ENCODE results near the gene FAM53C.
"Not testable (repeated sequence)": the region's sequence is repeated elsewhere in the genome, so short reads cannot be mapped to it uniquely, and the experiment has no call there.

FAM53C gene

DNA sequence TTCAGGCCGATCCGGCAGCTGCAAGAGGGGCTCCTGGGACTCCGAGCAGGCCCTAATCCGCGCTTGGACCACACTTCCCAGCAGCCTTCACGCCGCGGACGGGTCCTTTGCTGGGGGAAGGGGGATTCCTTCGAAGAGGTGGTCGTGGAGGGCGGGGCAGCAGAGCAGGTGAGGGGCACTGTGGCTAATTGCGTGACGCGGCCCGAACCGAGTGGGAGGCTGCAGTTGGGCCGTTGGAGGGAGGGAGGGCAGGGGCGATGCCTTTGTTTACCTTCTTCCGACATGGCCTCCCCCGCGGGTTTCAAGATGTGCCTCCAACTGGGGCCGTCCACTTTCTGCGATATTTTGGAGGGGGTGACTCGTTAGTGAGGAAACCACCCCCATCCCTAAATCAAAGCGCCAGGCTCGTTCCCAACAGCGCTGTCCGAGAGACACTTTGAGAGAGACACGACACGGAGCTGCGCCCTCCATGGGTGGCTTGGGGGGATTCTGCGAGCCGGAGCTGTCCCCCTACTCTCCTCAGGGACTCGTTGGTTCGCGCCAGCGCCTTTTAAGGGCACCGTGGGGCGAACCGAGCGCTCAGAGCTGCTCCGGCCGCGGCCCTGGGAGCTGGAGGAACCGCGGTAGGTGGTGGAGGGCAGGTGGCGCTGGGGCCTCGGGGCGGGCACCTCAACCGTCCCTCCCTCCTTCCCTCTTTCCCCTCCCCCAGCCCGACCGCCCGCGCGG, at the start of gene FAM53C:
TSS of gene FAM53C (plus strand) at position 582 of the 726 bp plus-strand sequence. CDS start 3,070 bp downstream, outside the sequence.
- DNase-seq: peak; percentile 90

GRCh38 chr5:138289296-138289695, 48.8 kb upstream of the FAM53C start:
- DNase-seq: no peak

DNA sequence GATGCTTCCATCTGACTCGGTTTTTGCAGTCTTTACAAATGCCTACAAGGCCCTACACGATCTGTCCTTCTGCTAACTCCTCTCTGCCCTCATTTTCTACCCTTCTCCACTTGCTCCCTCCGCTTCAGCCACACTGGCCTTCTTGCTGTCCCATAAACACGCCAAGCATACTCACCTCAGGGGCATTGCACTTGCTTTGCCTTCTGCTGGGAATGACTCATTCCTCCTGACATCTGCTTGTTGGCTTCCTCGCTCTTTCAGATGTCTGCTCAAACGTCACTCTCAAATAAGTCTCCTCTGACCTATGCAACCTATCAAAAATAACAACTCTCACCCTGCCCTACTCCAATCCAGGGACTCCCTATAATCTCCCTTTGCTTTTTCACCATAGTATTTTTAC, 34.7 kb upstream of the FAM53C start:
- DNase-seq: no peak

DNA sequence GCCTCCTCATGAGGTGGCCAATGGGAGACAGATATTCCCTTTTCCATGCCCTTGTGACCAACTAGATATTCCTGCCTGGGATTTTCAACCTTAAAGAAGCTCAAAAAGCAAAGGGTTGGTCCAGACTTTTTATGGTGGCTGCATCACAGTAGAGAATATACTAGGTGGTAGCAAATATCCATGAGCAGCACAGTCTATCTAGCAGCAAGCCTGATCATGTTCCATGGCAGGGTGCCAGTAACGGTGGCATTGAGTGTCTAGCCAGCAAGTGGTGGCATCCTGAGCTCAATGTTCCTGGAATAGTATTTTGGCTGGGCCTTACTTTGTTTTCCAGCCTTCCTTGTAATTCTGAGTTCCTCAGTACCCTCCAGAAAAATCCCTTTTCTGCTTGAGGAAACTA, 32.3 kb upstream of the FAM53C start:
- no peak for DNase-seq

GRCh38 chr5:138315751-138316278, 22.3 kb upstream of the FAM53C start:
- no peak for DNase-seq

- no peak for DNase-seq
These were observed 21.7 kb upstream of the FAM53C start for GRCh38 chr5:138316355-138316754.

- not testable (repeated sequence) for DNase-seq
These were observed 19.9 kb upstream of the FAM53C start for GRCh38 chr5:138318211-138318610.

DNA sequence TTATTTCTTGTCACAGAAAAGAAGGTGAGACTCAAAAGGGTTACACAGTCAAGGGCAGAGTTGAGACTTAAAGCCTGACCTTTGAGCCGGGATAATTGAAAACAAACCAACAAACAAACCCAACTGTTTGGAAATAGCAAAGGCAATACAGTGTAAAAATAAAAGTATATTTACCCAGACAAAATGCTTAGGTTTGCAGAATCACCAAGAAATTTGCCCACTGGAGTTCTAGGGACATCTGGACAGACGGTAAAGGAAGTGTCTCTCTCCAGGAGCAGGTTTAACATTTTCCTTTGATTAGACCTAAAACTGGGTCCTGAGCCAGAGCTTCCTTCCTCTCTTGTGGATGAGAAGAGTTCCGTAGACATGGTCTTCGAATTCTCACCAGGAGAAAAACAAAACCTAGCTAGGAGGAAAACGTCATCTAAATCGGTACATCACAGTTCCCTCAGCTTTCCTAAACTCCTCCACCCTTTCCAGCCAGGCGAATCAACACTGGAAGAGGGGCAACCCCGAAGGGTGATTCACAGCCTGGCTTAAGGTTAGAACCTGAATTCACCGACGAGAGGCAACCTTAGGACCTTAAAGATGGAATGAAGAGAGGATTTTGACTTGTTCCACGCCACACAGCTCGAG, 7.1 kb upstream of the FAM53C start:
- no peak for DNase-seq

DNA sequence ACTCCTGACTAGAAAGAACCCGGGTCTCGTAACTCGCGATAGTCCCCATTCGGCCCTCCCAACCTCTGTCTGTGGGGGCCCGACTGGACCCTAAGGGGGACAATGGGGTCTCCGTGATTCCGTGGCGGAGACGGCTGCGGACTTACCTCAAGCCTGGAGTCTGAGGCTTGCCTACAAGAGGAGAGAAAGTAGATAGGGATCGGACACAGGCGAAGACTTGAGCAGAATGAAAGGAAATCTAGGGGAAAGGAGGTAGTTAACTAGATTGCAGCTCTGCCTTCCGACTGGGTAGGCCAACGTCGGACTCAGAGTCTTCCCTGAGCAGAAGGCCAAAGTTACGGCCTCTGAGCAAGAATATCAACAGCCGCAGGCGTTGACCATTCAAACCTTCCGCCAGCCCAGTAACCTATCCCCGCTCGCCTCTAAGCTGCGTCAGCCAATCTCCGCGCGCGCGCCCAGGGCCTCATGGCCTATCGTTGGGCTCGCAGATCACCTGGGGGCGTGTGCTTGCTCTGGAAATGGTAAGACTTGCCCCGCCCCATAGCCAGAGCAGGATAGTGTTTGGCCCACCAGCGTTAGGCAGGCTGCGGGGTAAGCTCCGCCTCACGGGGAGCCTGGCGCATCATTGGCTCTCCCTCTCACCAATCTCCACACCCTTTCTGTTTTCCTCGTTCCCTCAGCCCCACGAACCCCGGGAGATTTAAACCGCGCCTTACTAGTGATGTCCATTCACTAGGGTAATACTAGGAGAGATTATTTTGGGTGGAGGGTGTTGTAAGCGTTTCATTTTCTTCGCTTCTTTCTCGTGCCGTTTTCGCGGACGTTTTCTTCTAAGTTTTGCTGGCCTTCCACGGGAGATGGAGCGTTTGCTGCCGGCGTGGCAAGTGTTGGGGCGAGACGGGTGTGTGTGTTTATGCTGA, 6.4 kb upstream of the FAM53C start, which contains the start of gene CDC25C:
TSS of gene CDC25C (minus strand) at position 356 of the 920 bp plus-strand sequence. CDS start 624 bp downstream, outside the sequence.
- DNase-seq: peak; percentile 97

DNA sequence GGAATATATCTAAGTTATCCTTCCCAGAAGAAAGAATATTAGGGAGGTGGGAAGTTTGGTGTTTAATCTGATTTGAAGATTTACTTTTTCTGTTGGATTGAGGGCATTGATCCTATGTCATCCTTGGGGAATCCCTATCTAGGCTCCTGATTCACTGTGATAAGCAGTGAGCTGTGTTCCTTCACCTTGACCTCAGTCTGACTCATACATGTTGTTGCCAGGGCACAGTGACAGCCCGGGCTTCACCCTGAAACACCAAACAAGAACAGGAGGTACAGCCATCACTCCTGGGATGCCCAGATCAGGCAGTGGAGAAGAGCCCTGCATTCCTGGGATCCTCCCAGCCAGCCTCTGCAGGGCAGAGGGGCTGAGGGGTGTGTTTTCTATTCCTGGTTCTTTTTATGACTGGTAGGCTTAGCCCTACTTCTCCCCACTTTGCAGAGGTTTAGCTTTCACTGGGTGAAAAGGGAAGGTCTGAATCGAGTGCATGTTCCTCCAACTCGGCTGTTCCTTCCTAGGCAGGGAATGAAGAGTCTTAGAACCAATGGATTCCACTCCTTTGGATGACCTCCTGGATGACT, 3.1 kb upstream of the FAM53C start:
- peak; percentile 5 for DNase-seq

DNA sequence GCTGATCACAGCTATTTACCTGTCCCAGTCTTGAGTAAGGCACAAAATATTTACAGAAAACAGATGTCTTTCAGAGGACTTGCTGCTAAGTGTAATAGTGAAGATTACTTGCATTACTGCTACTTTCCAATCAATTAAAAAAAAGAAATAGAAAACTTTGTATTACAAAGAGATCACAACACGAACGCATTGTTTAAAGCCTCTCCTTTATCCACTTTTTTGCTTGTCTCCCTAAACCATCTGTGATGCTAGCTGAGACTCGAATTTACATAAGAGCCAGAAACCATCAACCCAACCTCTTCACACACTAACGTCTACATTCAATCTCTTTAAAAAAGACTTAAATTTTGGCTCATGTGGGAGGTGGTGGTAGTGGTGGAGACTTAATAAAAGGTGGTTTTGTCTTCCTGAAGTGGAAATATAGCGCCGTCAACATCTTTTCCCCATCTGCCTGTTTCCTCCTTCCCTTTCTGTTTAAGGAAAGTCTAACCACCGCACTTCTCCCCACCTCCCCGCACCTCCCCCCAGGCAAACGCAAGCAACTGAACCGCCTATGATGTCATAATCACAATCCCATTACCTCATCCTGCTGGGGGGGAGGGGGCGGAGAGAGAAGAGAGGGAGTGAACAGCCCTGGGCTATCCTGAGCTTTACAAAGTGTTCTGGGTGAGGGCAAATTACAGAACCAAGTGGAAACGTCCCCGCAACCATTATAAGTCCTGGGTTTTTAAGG, 948 bp upstream of the FAM53C start:
- DNase-seq: no peak

- no peak for DNase-seq
These were observed 485 bp downstream of the FAM53C start for GRCh38 chr5:138338411-138339090.

- no peak for DNase-seq
These were observed 1.0 kb downstream of the FAM53C start for GRCh38 chr5:138339091-138339456.

DNA sequence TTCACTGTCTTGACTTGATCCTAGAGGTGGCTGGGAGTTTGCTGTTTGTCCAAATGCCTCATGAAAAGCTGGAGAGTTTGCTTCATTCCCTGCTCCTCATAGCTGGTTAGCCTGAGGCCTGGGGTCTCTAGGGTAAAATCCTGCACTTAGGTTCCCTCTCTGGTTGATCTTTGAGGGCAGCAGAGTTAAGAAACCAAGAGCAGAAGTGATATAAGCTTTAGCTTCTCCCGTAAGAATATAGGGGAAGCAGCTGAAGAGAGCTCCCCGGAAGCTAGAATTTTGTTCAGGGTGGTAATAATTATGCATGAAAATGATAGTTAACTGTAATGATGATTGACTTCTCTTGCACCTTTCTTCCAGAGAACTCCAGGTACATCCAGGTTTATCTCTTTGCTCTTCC, 1.4 kb downstream of the FAM53C start:
- DNase-seq: no peak

DNA sequence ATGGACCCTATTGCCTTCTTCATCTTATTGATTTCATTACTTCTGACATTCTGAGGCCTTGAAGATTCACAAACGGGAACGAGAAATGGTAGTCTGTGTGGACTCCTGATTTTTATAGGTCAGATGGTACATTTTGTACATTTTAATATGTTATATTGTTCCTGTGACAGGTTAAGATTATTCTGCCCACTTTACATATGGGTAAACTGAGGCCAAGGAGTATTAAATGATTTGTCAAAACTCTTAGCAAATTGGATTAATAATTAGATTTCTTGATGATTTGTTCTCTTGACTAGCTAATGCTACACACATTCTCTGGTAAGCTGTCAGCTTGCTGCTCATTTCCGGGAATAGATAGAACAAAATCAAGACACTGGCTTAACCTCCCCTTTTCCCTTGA, 1.9 kb downstream of the FAM53C start:
- DNase-seq: no peak

DNA sequence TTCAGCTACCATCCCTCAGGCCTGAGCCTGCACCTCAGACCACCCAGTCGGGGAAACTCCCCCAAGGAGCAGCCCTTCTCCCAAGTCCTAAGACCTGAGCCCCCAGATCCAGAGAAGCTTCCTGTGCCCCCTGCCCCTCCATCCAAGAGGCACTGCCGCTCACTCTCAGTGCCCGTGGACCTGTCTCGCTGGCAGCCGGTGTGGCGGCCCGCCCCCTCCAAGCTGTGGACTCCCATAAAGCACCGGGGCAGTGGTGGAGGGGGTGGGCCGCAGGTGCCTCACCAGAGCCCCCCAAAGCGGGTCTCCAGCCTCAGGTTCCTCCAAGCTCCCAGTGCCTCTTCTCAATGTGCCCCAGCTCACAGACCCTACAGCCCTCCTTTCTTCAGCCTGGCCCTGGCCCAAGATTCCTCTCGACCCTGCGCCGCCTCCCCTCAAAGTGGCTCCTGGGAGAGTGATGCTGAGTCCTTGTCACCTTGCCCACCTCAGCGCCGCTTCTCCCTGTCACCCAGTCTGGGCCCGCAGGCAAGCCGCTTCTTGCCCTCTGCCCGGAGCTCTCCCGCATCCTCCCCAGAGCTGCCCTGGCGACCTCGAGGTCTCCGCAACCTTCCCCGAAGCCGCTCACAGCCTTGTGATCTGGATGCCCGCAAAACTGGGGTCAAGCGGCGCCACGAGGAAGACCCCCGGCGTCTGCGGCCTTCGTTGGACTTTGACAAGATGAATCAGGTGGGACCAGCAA, 7.0 kb downstream of the FAM53C start:
- DNase-seq: no peak

DNA sequence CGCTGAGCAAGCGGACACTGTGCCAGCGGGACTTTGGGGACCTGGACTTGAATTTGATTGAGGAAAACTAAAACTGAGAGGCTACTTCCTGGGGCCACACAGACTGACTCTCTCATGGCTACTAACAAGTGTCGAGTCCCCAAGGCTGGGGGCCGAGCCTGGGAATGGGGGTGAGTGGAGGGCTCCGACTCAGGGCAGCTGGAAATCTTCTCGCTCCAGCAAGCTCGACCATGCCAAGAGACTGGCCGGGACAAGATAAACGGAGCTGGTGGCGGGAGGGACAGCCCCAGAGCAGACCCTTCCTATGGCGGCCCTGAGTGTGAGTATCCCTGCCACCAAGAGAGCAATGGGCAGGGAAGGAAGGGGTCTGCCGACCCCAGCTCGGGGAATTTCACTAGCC, 8.8 kb downstream of the FAM53C start:
- no peak for DNase-seq

GRCh38 chr5:138349852-138350562, 11.9 kb downstream of the FAM53C start:
- DNase-seq: no peak

DNA sequence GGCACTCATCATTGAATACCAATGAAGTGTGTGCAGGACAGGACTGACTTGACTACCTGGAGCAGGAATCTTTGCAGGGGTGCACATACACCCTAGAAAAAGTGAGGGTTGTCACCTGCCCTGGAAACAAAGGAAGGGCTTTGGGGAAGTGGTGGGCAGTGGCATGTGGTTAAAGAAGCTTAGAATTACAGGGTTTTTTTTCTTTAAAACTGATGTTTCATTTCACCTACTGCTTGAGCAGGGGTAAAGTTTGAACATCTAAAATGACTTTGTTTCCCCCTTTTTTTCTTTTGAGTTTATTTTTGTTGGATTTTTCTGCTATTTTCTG, 12.5 kb downstream of the FAM53C start:
- DNase-seq: no peak

GRCh38 chr5:138351056-138351455, 13.0 kb downstream of the FAM53C start:
- DNase-seq: peak; percentile 9

All from T1000 (cell line).